ENCODE measurements around the gene TTBK1. TPM values are rescaled to one million over a fixed set of nuclear protein-coding genes. Genes with fewer than 3 reads are reported as not detected.

Gene TTBK1
- total and polyA plus RNA-seq, 4 experiments from 2014 or later, result 0.06 TPM; not detected in 3

DNA sequence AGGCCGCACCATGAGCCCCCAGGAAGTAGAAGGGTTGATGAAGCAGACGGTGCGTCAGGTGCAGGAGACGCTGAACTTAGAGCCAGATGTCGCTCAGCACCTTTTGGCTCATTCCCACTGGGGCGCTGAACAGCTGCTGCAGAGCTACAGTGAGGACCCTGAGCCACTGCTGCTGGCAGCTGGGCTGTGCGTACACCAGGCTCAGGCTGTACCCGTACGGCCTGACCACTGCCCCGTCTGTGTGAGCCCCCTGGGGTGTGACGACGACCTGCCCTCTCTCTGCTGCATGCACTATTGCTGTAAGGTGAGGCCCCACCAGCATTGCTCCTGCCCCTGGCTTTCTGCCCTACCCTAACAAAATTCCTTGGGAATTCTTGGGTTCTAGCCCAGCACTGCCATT, 27.1 kb upstream of the TTBK1 start:
- peaks cover 0 to 8% (median 4%) of the 10 kb centered on the region in 4 donors for H3K4me1 Mint-ChIP-seq
- peak overlapping the region in 1 of 7 donors; percentile 15 for H3K27ac Mint-ChIP-seq
- Histone ChIP-seq H3K9me3 (ENCODE audit: control insufficient read depth in 1 of 2, low read length in 2 of 2) (no peaks in the 10 kb centered on the region), H3K4me1 (ENCODE audit: insufficient read depth, low read length) (no peaks in the 10 kb centered on the region), H3K4me3 (ENCODE audit: low read length in 2 of 2) (no peak overlapping the region), H3K27me3 (ENCODE audit: insufficient read depth, low read length) (no peaks in the 10 kb centered on the region), H3K27ac (ENCODE audit: low read depth, low read length) (no peak overlapping the region), H3K36me3 (ENCODE audit: insufficient read depth, low read length) (peaks cover 15% of the 10 kb centered on the region)
- ChIA-PET CTCF (ENCODE audit: partially characterized antibody) (interaction anchor here (1.2 kb wide), 1 partner anchor 8 kb away, joined by 6 read pairs; no protein-coding TSS in a partner anchor), POLR2A (ENCODE audit: partially characterized antibody) (no interaction called here)
- H3K36me3 Mint-ChIP-seq, result peaks cover 39 to 55% of the 10 kb centered on the region in 2 donors
- no peak for DNase-seq
- no peaks in the 10 kb centered on the region for H3K9me3 Mint-ChIP-seq
- no peak overlapping the region for H3K4me3 Mint-ChIP-seq
- no peaks in the 10 kb centered on the region for H3K27me3 Mint-ChIP-seq
- intact Hi-C loops (cut with micrococcal nuclease), result no loop called here

DNA sequence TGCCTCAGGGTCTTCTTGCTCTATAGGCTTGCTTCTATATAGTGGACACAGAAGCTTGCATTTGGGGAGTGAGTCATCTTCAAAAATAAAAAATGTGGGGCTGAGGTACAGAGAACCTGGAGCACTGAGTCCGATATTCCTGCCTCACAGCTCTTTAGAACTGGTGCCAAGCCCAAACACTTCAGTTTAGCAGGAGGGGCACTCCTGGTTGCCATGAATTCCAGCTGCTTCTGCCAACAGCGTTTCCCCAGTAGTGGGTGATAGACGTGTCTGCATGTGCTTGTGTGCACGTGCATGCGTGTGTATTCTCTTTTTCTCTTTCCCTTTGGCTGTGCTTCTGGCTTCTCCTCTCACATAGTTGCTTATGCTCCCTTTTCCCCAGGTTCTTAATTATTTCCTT, 25.9 kb upstream of the TTBK1 start:
- Mint-ChIP-seq H3K27me3 (no peaks in the 10 kb centered on the region), H3K4me1 (peaks cover 5 to 14% (median 11%) of the 10 kb centered on the region in 4 donors), H3K4me3 (no peak overlapping the region), H3K36me3 (peaks cover 39 to 59% of the 10 kb centered on the region in 2 donors), H3K27ac (peak overlapping the region in 2 of 7 donors; percentile 9 to 40), H3K9me3 (no peaks in the 10 kb centered on the region)
- H3K4me3 ChIP-seq (ENCODE audit: low read length in 2 of 2), result no peak overlapping the region
- CTCF ChIA-PET (ENCODE audit: partially characterized antibody), result interaction anchor here (0.7 kb wide), 1 partner anchor 10 kb away, joined by 3 read pairs; no protein-coding TSS in a partner anchor
- DNase-seq, result no peak
- peaks cover 8% of the 10 kb centered on the region for H3K4me1 ChIP-seq (ENCODE audit: insufficient read depth, low read length)
- POLR2A ChIA-PET (ENCODE audit: partially characterized antibody), result no interaction called here
- intact Hi-C loops (cut with micrococcal nuclease), result no loop called here
- no peaks in the 10 kb centered on the region for H3K9me3 ChIP-seq (ENCODE audit: control insufficient read depth in 1 of 2, low read length in 2 of 2)
- H3K36me3 ChIP-seq (ENCODE audit: insufficient read depth, low read length), result peaks cover 15% of the 10 kb centered on the region
- H3K27ac ChIP-seq (ENCODE audit: low read depth, low read length), result no peak overlapping the region
- H3K27me3 ChIP-seq (ENCODE audit: insufficient read depth, low read length), result no peaks in the 10 kb centered on the region

DNA sequence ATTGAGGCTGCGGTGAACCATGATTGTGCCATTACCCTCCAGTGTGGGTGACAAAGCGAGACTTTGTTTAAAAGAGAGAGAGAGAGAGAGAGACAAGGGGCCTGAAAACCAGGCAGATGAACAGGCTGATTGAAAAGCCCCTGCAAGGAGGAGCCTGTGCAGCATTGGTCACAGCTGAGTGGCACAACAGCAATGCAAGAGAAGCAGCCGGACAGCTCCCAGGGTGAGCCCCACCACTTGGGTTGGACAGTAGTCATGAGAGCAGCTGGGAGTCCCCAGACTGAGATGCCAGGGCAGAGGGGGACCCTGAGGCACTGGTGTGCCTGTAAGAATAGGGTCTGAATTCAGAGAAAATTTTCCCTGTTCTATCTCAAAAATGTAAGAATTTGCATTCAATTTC, 24.2 kb upstream of the TTBK1 start:
- Mint-ChIP-seq H3K36me3 (peaks cover 35 to 58% of the 10 kb centered on the region in 2 donors), H3K4me1 (peaks cover 13 to 28% (median 21%) of the 10 kb centered on the region in 4 donors), H3K9me3 (no peaks in the 10 kb centered on the region), H3K27me3 (no peaks in the 10 kb centered on the region), H3K4me3 (no peak overlapping the region), H3K27ac (peak overlapping the region in 5 of 7 donors; percentile 45 to 86 (median 80))
- H3K27me3 ChIP-seq (ENCODE audit: insufficient read depth, low read length), result no peaks in the 10 kb centered on the region
- CTCF ChIA-PET (ENCODE audit: partially characterized antibody), result no interaction called here
- no peak overlapping the region for H3K27ac ChIP-seq (ENCODE audit: low read depth, low read length)
- DNase-seq, result no peak
- no peak overlapping the region for H3K4me3 ChIP-seq (ENCODE audit: low read length in 2 of 2)
- intact Hi-C loops (cut with micrococcal nuclease), result no loop called here
- H3K9me3 ChIP-seq (ENCODE audit: control insufficient read depth in 1 of 2, low read length in 2 of 2), result no peaks in the 10 kb centered on the region
- H3K36me3 ChIP-seq (ENCODE audit: insufficient read depth, low read length), result peaks cover 20% of the 10 kb centered on the region
- POLR2A ChIA-PET (ENCODE audit: partially characterized antibody), result interaction anchor here (1.2 to 2.6 kb wide), 2 partner anchors 11 to 37 kb away, joined by 3 to 15 read pairs; partner anchors contain the start of genes CUL9 and DNPH1
- peaks cover 23% of the 10 kb centered on the region for H3K4me1 ChIP-seq (ENCODE audit: insufficient read depth, low read length)

DNA sequence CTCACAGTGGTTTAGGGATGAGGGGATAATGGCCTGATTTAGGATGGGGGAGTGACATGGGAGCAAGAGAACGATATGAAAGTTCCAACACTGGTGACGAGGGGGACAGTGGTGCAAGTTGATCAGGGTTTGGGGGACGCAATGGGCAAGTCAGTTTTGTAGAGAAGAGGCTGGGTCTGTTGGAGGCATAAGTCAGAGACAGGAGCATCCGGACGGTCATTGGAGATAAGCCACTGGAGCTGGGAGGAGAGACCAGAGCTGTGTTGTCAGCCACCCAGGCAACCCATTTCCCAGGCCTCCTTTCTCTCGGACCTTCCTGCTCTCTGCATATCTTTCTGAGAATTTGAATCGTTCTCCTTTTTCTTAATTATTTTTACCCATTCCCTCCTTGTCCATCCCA, 23.5 kb upstream of the TTBK1 start:
- Mint-ChIP-seq H3K9me3 (no peaks in the 10 kb centered on the region), H3K4me3 (no peak overlapping the region), H3K27me3 (no peaks in the 10 kb centered on the region), H3K4me1 (peaks cover 18 to 34% (median 27%) of the 10 kb centered on the region in 4 donors), H3K36me3 (peaks cover 39 to 58% of the 10 kb centered on the region in 2 donors), H3K27ac (peak overlapping the region in 6 of 7 donors; percentile 45 to 86 (median 66))
- DNase-seq, result no peak
- Histone ChIP-seq H3K9me3 (ENCODE audit: control insufficient read depth in 1 of 2, low read length in 2 of 2) (no peaks in the 10 kb centered on the region), H3K4me3 (ENCODE audit: low read length in 2 of 2) (no peak overlapping the region), H3K27me3 (ENCODE audit: insufficient read depth, low read length) (no peaks in the 10 kb centered on the region), H3K4me1 (ENCODE audit: insufficient read depth, low read length) (peaks cover 30% of the 10 kb centered on the region), H3K27ac (ENCODE audit: low read depth, low read length) (no peak overlapping the region), H3K36me3 (ENCODE audit: insufficient read depth, low read length) (peaks cover 20% of the 10 kb centered on the region)
- CTCF ChIA-PET (ENCODE audit: partially characterized antibody), result interaction anchor here (1.6 kb wide), 1 partner anchor 10 kb away, joined by 14 read pairs; the partner anchor contains the start of gene DNPH1
- intact Hi-C loops (cut with micrococcal nuclease), result no loop called here
- POLR2A ChIA-PET (ENCODE audit: partially characterized antibody), result interaction anchor here (2.6 kb wide), 1 partner anchor 10 kb away, joined by 15 read pairs; the partner anchor contains the start of gene DNPH1

DNA sequence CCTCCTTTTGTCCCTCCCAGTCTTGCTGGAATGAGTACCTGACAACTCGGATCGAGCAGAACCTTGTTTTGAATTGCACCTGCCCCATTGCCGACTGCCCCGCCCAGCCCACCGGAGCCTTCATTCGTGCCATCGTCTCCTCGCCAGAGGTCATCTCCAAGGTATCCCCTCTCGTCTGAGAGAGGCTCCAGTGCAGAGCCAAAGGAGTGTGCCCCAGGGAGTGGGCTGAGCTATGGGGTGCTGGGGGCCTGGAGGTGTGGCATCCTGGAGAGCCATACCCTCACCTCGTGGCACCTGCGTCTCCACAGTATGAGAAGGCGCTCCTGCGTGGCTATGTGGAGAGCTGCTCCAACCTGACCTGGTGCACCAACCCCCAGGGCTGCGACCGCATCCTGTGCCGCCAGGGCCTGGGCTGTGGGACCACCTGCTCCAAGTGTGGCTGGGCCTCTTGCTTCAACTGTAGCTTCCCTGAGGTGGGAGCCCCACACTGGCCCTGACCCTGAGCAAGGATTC, 22.8 kb upstream of the TTBK1 start:
- H3K27me3 Mint-ChIP-seq, result no peaks in the 10 kb centered on the region
- intact Hi-C loops (cut with micrococcal nuclease), result no loop called here

DNA sequence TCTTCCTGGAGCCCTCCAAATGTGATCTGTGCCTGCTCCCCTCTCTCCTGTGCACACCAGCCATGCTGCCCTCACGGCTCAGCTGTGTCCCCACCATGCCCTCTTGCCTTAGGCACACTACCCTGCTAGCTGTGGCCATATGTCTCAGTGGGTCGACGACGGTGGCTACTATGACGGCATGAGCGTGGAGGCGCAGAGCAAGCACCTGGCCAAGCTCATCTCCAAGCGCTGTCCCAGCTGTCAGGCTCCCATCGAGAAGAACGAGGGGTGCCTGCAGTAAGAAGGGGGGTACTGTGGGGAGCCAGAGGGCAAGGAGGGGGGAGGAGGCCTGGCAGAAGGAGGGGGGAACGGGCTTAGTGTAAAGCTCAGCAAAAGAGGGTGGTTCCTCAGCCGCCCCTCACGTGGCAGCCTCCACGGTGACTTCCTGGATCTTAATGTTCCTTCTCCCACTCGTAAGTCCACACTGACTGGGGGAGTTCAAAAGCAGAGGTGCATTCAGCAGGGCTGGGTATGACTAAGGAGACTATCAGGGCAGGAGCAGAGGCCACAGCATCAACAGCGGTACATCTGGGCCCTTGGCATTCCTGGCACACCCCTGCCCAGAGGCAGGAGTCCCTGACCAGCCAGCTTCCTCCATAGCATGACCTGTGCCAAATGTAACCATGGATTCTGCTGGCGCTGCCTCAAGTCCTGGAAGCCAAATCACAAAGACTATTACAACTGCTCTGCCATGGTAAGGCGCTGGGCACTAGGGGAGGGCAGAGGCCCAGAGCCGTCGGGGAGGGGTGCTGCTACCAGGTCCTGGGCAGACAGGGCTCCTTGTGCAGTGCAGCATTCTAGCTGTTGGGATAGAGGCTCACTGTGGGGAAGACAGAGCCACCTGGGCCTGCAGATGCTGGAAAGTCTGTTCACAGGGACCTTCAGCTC, 22.0 kb upstream of the TTBK1 start:
- Histone ChIP-seq H3K36me3 (ENCODE audit: insufficient read depth, low read length) (peaks cover 13% of the 10 kb centered on the region), H3K9me3 (ENCODE audit: control insufficient read depth in 1 of 2, low read length in 2 of 2) (no peaks in the 10 kb centered on the region), H3K27ac (ENCODE audit: low read depth, low read length) (peak overlapping the region; percentile 26), H3K27me3 (ENCODE audit: insufficient read depth, low read length) (no peaks in the 10 kb centered on the region), H3K4me1 (ENCODE audit: insufficient read depth, low read length) (peaks cover 45% of the 10 kb centered on the region), H3K4me3 (ENCODE audit: low read length in 2 of 2) (no peak overlapping the region)
- intact Hi-C loops (cut with micrococcal nuclease), result no loop called here
- Mint-ChIP-seq H3K4me3 (peak overlapping the region in 3 of 8 donors; percentile 41 to 60 (median 44)), H3K4me1 (peaks cover 23 to 47% (median 35%) of the 10 kb centered on the region in 4 donors), H3K36me3 (peaks cover 25 to 50% of the 10 kb centered on the region in 2 donors), H3K27me3 (no peaks in the 10 kb centered on the region), H3K27ac (peak overlapping the region; percentile 82 to 97 (median 85)), H3K9me3 (no peaks in the 10 kb centered on the region)
- ChIA-PET CTCF (ENCODE audit: partially characterized antibody) (interaction anchor here (1.6 kb wide), 1 partner anchor 8 kb away, joined by 14 read pairs; the partner anchor contains the start of gene DNPH1), POLR2A (ENCODE audit: partially characterized antibody) (interaction anchor here (0.6 to 4.2 kb wide), 5 partner anchors 9 to 657 kb away, joined by 3 to 39 read pairs (median 4); partner anchors contain the start of genes DNPH1, SRF and UBR2)
- DNase-seq, result no peak

More for the DNA sequence above, 22.8 kb upstream of the TTBK1 start:
- no peak for DNase-seq
- H3K4me3 Mint-ChIP-seq, result no peak overlapping the region
- peaks cover 32 to 52% of the 10 kb centered on the region in 2 donors for H3K36me3 Mint-ChIP-seq
- H3K27ac Mint-ChIP-seq, result peak overlapping the region in 6 of 7 donors; percentile 64 to 97 (median 84)
- Histone ChIP-seq H3K9me3 (ENCODE audit: control insufficient read depth in 1 of 2, low read length in 2 of 2) (no peaks in the 10 kb centered on the region), H3K4me3 (ENCODE audit: low read length in 2 of 2) (no peak overlapping the region), H3K4me1 (ENCODE audit: insufficient read depth, low read length) (peaks cover 37% of the 10 kb centered on the region), H3K27me3 (ENCODE audit: insufficient read depth, low read length) (no peaks in the 10 kb centered on the region), H3K36me3 (ENCODE audit: insufficient read depth, low read length) (peaks cover 20% of the 10 kb centered on the region), H3K27ac (ENCODE audit: low read depth, low read length) (no peak overlapping the region)
- CTCF ChIA-PET (ENCODE audit: partially characterized antibody), result interaction anchor here (1.6 kb wide), 1 partner anchor 9 kb away, joined by 14 read pairs; the partner anchor contains the start of gene DNPH1
- H3K4me1 Mint-ChIP-seq, result peaks cover 20 to 38% (median 29%) of the 10 kb centered on the region in 4 donors
- POLR2A ChIA-PET (ENCODE audit: partially characterized antibody), result interaction anchor here (1.0 to 2.6 kb wide), 3 partner anchors 8 to 46 kb away, joined by 3 to 15 read pairs (median 4); partner anchors contain the start of gene DNPH1
- no peaks in the 10 kb centered on the region for H3K9me3 Mint-ChIP-seq

Measured in CD4-positive, alpha-beta memory T cell (primary cell).